Activated CD8-positive, alpha-beta memory T cell treated with anti-CD3 and anti-CD28 coated beads for 1 hour (primary cell): ENCODE results near the gene COL23A1.

Experiments
- DNase-seq, 2 donors: peaks; one replicate each; pipeline ENCODE4 v3.0.0-alpha.2; 2020; ENCODE audit warnings: low read depth in 1 of 2; ENCODE audit errors: extremely low read depth in 1 of 2

COL23A1 gene

DNA sequence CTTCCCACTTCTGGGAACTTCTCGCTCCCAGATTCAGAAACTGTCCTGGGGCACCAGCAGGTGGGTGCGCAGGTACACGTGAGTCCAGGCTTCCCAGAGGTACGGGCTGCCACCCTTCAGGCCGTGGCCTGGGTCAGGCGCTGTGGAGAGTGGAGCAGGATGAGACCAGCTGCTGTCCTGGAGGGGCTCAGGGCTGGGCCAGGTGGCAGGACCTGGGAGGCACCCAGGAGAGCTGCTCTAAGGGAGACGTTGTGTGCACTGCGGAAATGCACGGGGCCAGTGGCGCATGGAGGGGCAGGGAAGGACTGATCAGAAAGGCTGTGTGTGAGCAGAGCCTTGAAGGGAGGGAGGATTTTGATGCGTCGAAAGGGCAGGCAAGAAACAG is 222.5 kb downstream of the COL23A1 start:
- no peak for DNase-seq

DNA sequence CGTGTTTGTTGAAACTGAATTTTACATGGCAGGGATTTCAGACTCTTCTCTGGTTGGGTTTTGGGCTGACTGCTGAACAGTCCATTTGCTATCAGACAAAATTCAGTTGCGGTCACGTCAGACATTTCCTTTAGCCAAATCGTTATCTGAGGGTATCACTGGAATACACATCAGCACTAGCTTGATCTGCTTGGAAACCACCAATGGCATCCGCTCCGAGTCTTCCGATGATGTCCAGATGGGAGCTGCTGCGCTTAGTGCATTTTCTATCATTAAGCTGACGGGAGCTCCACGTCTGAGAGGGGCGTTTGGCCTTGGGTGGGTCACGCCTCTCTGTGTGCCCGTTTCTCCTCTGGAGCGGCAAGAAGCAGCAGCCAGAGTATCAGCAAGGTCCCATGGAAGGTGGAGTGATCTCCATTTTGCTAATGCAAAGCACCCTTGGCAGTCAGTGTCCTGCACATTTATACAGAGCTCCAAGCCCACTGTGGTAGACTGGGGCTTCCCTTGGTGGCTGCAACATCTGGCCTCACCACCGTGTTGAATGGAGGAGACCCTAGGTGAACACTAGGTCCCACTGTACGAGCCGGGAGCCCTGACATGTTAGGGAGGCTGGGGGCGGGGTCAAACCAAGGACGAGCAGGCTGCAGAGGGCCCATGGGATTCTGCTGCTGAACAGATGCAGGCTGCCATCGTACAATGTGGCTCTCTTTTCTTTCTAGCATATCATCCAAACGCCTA is 223.0 kb downstream of the COL23A1 start:
- DNase-seq, result no peak

DNA sequence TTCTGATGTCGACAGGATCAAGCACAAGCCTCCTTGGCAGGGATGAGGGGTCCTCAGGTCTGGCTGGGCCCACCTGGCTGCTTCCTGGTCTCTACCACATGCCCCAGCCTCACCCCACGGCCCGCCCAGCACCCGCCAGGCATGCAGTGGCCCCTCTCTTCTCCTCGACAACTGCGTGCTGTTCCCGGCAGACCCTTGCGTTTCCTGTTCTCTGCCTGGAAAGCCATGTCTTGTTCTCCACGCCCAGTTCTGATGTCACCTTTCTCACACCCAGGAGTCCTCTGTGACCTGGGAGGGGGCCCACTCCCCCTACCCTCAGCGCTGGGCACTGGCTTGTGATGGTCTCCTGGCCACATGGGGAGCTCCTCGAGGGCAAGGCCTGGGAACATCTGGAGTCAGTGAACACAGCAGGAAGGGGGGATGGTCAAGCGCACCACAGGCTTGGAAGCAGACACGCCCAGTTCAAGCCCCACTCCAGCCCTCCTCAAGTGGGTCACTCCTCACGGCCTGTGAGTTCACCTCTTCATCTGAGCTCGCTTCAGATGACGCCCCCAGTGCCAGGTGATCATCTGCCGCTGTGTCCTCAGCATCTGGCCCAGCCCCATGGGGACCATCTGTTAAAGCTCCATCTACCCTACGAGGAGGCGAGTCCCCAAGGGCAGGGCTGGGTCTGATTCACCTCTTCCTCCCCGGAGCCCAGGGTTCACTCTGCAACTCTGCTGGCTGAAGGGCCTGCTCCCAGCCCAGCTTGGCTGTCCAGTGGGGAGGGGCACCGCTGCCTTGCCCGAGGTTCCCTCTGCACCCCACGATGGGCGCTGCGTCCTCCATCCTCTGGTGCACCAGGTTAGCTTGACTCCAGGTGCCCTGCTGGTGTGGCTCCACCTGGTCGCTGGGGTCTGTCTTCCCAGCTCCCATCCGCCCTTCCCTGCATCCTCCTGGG is 224.4 kb downstream of the COL23A1 start:
- DNase-seq, result no peak

DNA sequence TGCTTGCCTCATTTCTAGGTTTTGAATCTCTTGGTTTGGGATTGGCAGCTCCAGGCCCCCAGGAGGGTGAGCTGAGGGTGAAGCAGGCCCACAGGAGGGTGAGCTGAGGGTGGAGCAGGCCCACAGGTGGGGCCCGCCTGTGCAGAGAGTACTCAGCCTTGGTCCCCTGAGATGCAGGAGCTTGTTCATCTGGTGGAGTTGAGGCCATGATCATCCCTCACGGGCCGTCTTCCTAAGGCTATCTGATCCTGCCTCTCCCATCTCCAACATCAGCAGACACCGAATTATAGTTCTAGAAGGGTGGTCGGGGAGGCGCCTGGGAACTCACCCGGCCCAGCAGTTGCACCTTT is 225.9 kb downstream of the COL23A1 start:
- no peak for DNase-seq

DNA sequence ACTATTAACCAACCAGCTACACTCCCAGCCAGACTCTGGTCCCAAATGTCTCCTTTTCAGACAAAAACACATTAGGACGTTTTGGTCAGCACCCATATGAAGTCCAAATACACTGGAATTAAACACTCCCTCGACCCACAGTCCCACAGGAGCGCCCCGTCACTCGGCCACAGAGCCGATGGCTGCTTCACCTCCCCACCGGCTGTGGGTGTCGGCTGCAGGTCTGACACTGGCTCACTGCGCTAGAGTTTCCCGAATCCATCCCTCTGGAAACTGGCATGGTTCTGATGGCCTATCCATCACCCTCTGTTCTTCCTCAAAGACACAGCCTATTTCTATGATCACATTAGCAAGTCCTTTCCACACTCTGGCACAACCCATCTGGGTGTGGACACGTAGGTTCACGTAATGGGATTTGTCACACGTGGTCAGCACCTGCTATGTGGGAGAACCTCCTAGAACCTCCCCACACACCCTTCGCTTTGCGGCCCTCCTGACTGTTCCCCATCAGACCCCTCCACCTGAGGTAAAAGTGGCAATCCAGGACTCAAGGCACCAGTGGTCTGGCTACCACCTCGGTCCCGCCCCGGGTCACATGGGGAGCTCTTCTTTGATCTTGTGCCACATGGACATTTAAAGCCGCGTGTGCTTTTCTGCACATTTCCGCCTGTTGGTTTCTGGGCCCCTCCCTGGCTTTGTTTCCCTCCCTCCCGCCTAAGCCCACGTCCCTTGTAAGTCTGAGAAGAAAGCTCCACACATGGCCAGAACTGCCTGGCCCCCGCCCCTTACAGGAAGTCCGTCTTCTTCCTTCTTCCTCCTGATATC is 226.5 kb downstream of the COL23A1 start:
- no peak for DNase-seq

DNA sequence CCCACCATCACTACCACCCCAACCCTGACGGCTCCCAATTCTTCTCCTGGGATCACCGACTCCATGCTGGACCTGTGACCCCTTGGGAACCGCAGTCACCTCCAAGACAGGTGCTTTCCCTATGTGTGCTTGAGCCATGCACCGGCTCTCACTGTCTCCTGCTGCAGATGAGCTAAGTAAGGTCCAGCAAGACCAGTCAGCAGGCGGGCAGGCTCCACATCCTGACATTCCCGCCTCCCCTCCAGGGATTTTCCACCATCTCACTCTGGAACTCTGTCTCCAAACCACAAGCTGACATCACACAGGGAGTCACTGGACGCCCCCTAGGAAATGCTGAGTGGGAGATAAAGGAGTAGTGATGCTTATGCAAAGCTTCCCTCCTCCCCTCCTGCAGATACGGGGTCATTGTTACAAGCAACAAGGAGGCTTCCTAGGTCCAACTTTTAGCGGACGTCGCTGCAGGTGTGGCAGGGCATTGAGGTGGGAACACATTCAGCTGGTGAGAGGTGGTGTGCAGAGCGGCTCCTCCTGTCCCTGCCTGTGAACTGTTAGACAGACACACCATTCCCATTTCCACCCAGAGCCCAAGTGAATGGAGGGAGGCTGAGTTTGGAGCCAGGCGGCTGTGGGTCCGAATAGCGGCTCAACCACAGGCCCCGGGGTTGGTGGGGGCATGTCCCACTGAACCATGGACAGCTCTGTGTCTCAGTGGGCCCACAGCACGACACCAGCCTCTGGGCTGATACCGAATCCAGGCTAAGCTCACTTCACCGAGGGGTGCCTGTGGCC is 228.3 kb downstream of the COL23A1 start:
- no peak for DNase-seq

DNA sequence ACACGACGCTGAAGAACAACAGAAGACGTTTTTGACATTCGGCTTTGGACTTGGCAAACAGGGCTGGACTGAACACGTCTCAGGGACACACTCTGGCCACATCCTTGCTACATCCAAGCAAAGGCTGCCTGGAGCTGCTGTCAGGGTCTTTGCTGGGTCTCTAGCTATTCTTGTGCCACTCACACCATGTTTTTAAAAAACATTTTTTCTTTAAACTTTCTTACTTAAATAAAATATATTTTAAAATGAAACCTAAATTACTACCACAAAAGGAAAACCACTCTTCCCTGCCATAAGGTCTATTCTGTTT is 229.3 kb downstream of the COL23A1 start:
- DNase-seq, result no peak

DNA sequence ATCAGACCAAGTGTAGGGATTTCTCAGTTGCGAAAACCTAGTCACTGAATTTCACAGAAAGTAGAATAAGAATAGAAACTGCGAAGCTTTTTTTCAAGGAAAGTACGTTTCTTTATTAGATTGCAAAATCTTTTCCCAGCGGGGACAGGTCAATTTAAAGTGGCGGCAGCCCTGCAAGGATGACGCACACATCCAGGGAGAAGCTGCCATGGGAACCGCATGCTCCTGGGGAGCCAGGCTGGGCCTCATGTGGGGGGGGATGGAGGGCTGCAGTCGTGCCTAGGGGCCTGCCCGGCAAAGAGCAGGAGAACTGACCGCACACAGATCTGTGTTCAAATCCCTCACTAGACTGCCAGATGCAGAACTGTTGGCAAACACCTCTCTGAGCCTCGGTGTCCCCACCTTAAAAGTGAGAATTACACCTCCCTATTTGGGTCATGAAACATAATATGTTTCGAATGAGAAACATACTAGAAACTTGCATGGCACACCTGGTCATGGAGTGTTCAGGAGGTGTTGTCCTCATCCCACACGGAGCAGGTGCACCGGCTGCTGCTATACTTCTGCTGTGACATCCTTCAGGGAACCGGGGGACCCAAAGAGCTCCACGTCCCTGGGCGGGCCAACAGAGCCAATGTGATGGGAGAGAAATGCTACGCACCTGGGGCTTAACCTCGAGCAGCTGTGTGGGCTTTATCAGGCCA is 229.8 kb downstream of the COL23A1 start:
- no peak for DNase-seq

DNA sequence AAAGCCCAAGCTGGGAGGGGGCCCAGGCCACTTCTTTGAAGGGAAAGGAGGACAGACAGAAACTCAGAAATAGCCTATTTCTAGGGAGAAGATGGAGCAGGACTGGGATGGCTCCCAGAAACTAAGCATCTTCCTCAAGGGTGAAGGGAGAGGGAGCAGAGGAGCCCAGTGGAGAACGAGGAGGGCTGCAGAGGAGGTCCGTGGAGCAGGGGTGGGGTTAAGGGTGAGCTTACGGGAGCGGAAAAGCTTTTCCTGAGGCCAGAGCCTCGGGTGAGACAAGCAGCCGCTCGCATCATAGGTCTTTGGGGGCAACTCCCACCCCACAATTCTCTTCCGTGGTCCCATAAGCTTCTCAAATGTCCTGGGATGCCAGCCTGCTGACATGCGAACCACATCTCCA is 230.5 kb downstream of the COL23A1 start:
- no peak for DNase-seq

DNA sequence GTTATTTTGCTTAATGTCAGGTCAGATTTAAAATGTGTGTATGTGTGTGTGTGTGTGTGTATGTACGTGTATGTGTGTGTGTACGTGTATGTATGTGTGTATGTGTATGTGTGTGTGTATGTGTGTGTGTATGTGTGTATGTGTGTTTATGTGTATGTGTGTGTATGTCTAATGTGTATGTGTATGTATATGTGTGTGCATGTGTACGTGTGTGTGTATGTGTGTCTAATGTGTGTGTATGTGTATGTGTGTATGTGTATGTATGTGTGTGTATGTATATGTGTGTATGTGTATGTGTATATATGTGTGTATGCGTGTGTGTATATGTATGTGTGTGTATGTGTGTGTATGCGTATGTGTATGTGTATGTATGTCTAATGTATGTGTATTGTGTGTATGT is 232.5 kb downstream of the COL23A1 start:
- no peak for DNase-seq

DNA sequence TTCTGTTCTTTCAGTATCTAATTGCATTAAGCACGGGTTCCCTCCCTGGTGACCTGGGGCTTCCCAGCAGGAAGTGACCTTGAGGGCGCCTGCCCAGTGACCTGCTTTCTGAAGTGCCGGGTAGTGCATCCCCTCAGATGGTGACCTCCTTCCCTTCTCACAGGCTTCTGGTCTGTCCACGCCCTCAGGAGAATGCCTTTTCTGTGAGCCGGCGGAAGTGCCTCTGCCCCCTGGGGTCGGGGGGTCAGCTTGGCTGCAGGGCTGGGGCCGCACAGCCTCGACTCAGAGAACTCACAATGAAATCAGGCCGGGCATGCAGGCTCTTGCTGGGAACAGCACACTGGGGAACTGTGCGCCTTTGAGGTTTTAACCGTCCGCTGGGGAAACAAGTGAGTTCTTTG is 233.1 kb downstream of the COL23A1 start:
- no peak for DNase-seq

DNA sequence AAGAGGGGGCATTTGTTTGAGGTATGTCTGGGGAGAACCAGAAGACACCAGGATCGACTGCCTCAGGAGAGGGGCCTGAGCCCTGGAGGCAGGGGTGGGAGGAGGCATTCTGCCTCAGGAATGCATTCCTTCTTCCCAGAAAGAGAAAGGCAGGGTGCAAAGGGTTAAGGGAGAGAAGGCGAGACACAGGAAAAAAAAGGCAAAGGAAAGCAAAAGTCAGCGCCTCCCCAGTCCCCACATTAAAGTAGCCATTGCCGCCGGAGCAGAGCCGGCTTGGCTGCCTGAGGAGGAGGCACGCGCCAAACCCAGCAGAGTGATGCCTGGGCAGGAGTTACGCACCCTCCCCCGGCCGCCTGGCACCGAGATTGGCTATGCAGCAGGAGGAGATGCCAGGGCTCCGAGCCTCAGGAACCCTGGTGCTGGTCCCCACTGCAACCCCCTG is 233.7 kb downstream of the COL23A1 start:
- no peak for DNase-seq

DNA sequence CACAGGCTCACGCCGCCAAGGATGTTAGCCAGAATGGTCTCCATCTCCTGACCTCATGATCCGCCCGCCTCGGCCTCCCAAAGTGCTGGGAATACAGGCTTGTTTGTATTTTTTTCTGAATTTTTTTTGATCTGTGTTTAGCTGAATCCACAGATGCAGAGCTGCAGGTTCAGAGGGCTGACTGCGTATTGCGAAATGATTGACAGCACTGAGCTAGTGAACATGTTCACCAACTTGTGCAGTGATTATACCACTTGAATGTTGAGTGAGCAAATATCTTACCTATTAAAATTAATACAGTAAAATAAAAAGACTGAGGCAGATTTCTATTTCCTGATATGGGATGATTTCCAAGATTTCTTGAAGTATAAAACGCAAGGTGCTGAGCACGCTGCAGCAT is 234.5 kb downstream of the COL23A1 start:
- no peak for DNase-seq

DNA sequence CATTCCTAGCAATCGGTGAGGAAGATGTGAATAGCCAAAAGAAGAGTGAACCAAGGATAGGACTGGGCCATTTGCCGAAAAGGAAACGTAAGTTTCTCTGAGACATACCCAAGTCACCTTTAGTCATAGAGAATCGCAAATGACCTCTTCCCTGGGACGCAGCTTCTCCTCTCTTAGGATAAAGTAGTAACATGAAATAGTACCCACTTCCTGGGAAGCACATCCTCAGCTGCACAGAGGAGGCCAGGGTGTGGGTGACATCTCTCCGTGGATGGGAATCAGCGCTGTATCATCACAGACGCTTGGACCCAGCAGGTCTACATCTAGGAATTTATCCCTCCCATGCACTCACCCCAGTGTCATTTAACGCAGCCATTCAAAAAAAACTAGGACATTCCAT is 236.7 kb downstream of the COL23A1 start:
- DNase-seq, result no peak

DNA sequence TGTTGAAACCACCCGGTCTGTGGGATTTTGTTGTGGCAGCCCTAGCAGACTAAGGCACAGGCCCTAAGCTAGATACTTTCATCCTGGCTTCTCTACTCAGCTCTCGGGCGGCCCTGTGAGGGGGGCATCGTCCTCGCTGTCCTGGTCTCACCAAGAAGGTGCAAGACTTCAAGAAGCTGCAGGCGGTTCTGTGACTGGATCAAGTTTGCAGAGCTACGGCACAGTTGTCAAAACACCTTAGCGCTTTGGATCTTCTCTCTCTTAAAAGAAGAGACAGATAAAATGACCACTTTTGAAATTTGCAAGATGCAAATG is 238.2 kb downstream of the COL23A1 start:
- no peak for DNase-seq

DNA sequence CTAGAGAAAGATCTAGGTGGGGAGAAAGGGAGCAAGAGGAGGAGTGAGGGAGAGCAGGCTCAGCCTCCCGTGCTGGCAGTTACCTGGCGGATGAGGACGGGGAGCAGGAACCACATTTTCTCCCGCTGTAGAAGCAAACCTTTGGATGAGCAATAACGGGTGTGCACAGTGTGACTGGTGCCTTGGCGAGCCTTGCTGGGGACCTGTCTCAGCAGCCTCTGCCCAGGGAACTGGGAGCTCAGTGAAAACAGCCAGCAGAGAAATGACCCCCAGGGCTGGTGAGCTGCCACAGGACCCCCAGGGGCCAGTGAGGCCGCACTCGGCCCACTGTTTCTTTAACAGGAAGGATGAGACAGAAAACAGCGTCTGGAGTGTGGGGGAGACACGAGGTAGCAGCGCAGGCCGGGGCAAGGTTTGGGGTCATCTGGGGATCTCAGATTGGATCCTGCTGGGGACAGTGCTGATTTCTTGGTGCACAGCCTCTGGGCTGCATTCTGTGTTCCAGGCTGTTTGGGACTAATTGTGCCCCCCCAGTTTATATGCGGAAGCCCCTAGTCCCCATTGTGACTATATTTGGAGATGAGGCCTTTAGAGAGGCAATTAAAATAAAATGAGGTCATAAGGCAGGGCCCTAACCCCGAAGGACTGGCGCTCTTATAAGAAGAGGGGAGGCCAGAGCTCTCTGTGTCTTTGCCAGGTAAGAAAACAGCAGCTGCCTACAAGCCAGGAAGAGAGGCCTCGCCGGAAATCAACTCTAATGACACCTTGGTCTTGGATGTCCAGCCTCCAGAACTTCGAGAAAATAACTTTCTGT is 238.8 kb downstream of the COL23A1 start:
- DNase-seq, result no peak

DNA sequence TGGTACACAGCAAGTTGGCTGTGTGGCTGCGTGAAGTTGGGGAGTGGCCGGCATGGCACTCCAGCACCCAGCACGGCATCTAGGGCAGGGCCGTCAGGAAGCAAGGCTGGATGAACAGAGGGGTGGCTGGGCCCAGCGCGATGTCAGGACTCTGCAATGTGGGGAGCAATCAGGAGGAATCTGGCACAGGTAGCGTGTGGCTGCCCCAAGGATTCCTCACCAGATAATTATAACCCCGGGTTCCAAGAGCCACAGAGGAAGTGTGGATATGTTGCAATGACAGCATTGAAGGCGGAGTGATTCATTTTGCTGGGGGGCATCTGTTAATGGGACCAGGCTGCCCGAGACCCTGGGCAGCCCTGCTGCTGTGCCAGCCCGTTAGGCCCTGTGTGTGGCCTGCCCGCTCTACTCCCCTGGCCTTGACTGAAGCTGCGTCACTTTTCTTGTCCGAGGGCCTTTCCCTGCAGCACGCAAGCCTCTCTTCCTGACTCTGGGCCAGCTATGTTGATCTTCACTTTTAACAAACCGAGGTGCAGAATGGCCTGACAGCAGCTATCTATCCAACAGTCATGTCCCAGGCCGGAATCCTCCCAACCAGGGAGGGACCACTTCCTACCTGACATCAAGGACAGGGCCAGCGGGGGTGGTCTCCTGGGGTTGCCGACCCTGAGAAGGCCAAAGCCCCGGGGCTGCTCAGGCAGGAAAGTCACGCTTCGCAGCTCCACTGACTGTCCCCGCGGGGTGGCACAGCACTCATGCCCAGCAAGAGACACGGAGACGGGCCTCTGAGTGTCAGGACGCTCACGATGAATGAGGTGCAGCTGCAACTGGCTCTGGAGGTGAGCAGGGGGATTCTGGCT is 239.6 kb downstream of the COL23A1 start:
- no peak for DNase-seq

DNA sequence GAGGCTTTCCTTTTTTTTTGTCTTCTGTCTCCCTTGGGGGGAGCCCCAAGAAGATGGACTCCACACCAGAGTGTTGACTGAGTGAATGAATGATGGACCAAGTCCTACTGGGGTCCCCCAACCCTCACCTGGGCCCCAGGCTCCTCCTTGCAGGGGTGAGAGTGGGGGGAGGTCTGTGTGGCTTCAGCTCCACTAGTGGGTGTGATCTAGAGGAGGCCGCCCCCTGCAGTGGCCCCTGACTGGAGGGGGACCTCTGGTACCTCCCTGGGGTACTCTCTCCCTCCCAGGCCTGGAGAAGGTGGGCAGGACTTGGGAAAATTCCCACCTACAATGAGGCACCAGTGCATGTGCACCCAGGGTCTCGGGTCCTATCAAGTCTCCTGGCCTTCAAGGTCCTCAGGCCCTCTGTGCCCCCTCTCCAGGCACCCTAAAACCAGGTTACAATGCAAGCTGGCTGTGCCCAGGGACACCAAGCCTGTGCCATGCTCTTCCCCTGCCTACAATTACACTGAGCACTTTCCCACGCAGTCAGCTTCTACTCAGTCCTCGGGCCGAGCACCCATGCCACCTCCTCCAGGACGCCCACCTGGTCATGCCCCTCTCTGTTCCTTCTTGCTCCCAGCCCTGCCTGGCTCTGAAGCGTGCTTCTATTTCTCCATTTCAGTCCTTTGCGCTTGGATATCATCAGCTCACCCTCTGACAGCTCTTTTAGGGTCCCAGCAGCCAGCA is 240.4 kb downstream of the COL23A1 start:
- DNase-seq, result no peak
